Panc1 (cell line): ENCODE data around the gene MAP4K4. TPM values are rescaled to one million over a fixed set of nuclear protein-coding genes. Genes with fewer than 3 reads are reported as not detected.

Experiments used
- ATAC-seq: fragments of 200-7000 bp; cut with Tn5 transposase; 2 replicates; pipeline ENCODE4 v1.9.1; 2020; ENCODE audit warnings: mild to moderate bottlenecking, moderate library complexity
- BruUV-seq: library from RNA; stranded (reverse); fragments of 400-500 nt; replicated peaks from 2 replicates; lab custom pipeline; 2021; lab: Mats Ljungman, UMichigan
- CTCF ChIA-PET: fragments of 300-600 bp; sonication (Branson Sonifier 250); formaldehyde crosslinking; loops from one replicate; lab custom pipeline; 2022; ENCODE audit warnings: antibody characterized with exemption; lab: Charles Lee
- POLR2A ChIA-PET: fragments of 300-600 bp; sonication (Branson Sonifier 250); formaldehyde crosslinking; loops from one replicate; lab custom pipeline; 2022; ENCODE audit warnings: antibody characterized with exemption; lab: Charles Lee
- DNase-seq: peaks from one replicate; pipeline ENCODE4 v3.0.0-alpha.2; 2010; ENCODE audit warnings: low read depth, low spot score
- H3K27ac ChIP-seq: 2 replicates; pipeline ENCODE4 v1.5.1; 2011; ENCODE audit warnings: mild to moderate bottlenecking, low read length, inconsistent platforms
- H3K27me3 ChIP-seq: fragments of 200-500 bp; sonication (Bioruptor generic); 2 replicates; pipeline ENCODE4 v1.6.0; 2014; ENCODE audit warnings: low read length, inconsistent platforms; ENCODE audit not compliant: control insufficient read depth, insufficient read depth
- H3K36me3 ChIP-seq: fragments of 200-500 bp; sonication (Bioruptor generic); 2 replicates; pipeline ENCODE4 v1.5.1; 2014; ENCODE audit warnings: inconsistent platforms, mild to moderate bottlenecking, low read length, moderate library complexity; ENCODE audit not compliant: control insufficient read depth, insufficient read depth
- H3K4me1 ChIP-seq: 2 replicates; pipeline ENCODE4 v1.5.1; 2011; ENCODE audit warnings: inconsistent platforms, mild to moderate bottlenecking, low read length, moderate library complexity; ENCODE audit not compliant: control insufficient read depth, insufficient read depth
- H3K4me3 ChIP-seq, 2 experiments: 2 replicates each; pipeline ENCODE4 v1.5.1; 2011 to 2012; ENCODE audit warnings: low read depth in 2 of 2, low read length in 2 of 2, mild to moderate bottlenecking in 2 of 2, inconsistent platforms in 1 of 2, moderate library complexity in 1 of 2
- H3K9me3 ChIP-seq: fragments of 200-500 bp; sonication (Bioruptor generic); 2 replicates; pipeline ENCODE4 v1.5.1; 2014; ENCODE audit warnings: low read depth, mild to moderate bottlenecking, inconsistent platforms, low read length, moderate library complexity; ENCODE audit not compliant: control insufficient read depth, insufficient read depth
- CTCF ChIP-seq: fragments of 450-650 bp; IDR thresholded peaks from 2 replicates; pipeline ENCODE4 v1.5.1; 2017; ENCODE audit warnings: mild to moderate bottlenecking
- POLR2AphosphoS5 ChIP-seq: IDR thresholded peaks from 2 replicates; pipeline ENCODE4 v1.6.1; 2012; ENCODE audit warnings: mild to moderate bottlenecking, low read depth, low read length, moderate library complexity
- REST ChIP-seq, 2 experiments: IDR thresholded peaks; 2 replicates each; pipeline ENCODE4 v1.6.1; 2011 to 2012; ENCODE audit warnings: low read depth in 2 of 2, control low read depth in 1 of 2, low read length in 1 of 2, mild to moderate bottlenecking in 1 of 2, moderate library complexity in 1 of 2; ENCODE audit not compliant: insufficient read depth in 1 of 2
- SIN3A ChIP-seq: IDR thresholded peaks from 2 replicates; pipeline ENCODE4 v1.6.1; 2012; ENCODE audit warnings: low read depth, mild to moderate bottlenecking, low read length, moderate library complexity, borderline replicate concordance; ENCODE audit not compliant: insufficient read depth
- TCF7L2 ChIP-seq: IDR thresholded peaks from 2 replicates; pipeline ENCODE4 v1.6.1; 2011; ENCODE audit warnings: mild to moderate bottlenecking, low read depth, low read length, inconsistent platforms
- in situ Hi-C: cut with HindIII; loops from 2 replicates; pipeline ENCODE4 v1.10.0; 2016; ENCODE audit warnings: low sequenced_read_pairs, low pct_unique_long_range_greater_than_20kb
- intact Hi-C: fragments of 100-400 bp; cut with micrococcal nuclease; formaldehyde crosslinking; loops from one replicate; pipeline ENCODE4 v1.10.0; 2022; ENCODE audit not compliant: unreplicated experiment
- total RNA-seq: library from RNA; stranded (reverse); gene quantifications from one replicate; pipeline ENCODE4 v1.2.1, GENCODE V29; 2021; ENCODE audit not compliant: unreplicated experiment

MAP4K4 gene
- total RNA-seq, 1 experiment from 2014 or later, result 68.5 TPM

GRCh38 chr2:101861382-101861781 lies 163.9 kb downstream of the MAP4K4 start:
- intact Hi-C loops, result no loop called here
- Histone ChIP-seq H3K27me3 (no peaks in the 10 kb centered on the region), H3K9me3 (no peaks in the 10 kb centered on the region), H3K27ac (no peak overlapping the region), H3K36me3 (peaks cover 7% of the 10 kb centered on the region), H3K4me1 (no peaks in the 10 kb centered on the region), H3K4me3 (no peak overlapping the region)
- BruUV-seq, result no TSS peak
- TF ChIP-seq CTCF (no peak), POLR2AphosphoS5 (no peak), REST (IDR thresholded peaks at IDR 0.05; ENCODE audit: insufficient read depth in 1 of 2, low read depth in 2 of 2, low read length in 1 of 2) (no peak), SIN3A (no peak), TCF7L2 (no peak)
- ATAC-seq (no peak), DNase-seq (no peak)
- in situ Hi-C loops, result no loop called here
- CTCF ChIA-PET, result no interaction called here
- POLR2A ChIA-PET, result no interaction called here

DNA sequence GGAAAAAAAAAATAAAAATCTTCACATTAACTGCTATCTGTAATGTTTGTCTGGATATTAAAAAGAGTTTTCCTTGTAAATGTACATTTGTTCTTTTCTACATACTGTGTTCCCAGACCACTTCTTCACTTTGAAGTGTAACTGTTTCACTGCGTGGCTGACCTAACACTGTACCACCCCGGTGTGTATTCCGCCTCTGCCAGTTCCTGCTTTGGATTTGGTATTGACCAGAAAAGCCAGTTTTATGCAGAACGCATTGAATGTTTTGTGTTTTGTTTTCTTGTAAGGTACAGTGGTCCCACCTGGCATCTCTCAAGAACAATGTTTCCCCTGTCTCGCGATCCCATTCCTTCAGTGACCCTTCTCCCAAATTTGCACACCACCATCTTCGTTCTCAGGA lies 166.0 kb downstream of the MAP4K4 start:
- in situ Hi-C loops (no loop called here), intact Hi-C loops (no loop called here)
- no peaks in the 10 kb centered on the region for H3K27me3 ChIP-seq
- no peak for TF ChIP-seq REST (IDR thresholded peaks at IDR 0.05; ENCODE audit: insufficient read depth in 1 of 2, low read depth in 2 of 2, low read length in 1 of 2)
- no peak for TF ChIP-seq TCF7L2
- TF ChIP-seq CTCF, result no peak
- no peak for TF ChIP-seq SIN3A
- TF ChIP-seq POLR2AphosphoS5, result no peak
- CTCF ChIA-PET, result no interaction called here
- BruUV-seq, result no TSS peak
- no peak overlapping the region for H3K27ac ChIP-seq
- POLR2A ChIA-PET, result no interaction called here
- no peak for DNase-seq
- H3K4me1 ChIP-seq, result no peaks in the 10 kb centered on the region
- no peaks in the 10 kb centered on the region for H3K9me3 ChIP-seq
- H3K36me3 ChIP-seq, result peaks cover 9% of the 10 kb centered on the region
- no peak for ATAC-seq
- H3K4me3 ChIP-seq, result no peak overlapping the region
